Adrenal gland (tissue), 12 donors: ENCODE measurements around the gene LLGL2. TPM values are rescaled to one million over a fixed set of nuclear protein-coding genes. Genes with fewer than 3 reads are reported as not detected.

Source experiments
- DNase-seq, 7 donors: peaks; one replicate each; pipeline ENCODE4 v3.0.0-alpha.2; 2019 to 2020
- H3K27ac ChIP-seq, 5 donors: fragments of 200-600 bp; sonication (generic) in 4 of 5; 1 replicate in 3 of 5; 2 replicates in 2 of 5; pipeline versions ENCODE4 v1.5.1 to v1.8.0; 2016 to 2020; ENCODE audit warnings: mild to moderate bottlenecking in 1 of 5
- H3K27me3 ChIP-seq: fragments of 200-600 bp; 2 replicates; pipeline ENCODE4 v1.8.0; 2021
- H3K36me3 ChIP-seq, 2 donors: fragments of 200-600 bp; replicated peaks in 1 of 2; 1 replicate in 1 of 2; 2 replicates in 1 of 2; pipeline versions ENCODE4 v1.5.1 to v1.8.0; 2018 to 2022
- H3K4me1 ChIP-seq, 2 donors: fragments of 200-600 bp; replicated peaks in 1 of 2; 1 replicate in 1 of 2; 2 replicates in 1 of 2; pipeline versions ENCODE4 v1.5.1 to v1.8.0; 2018 to 2021
- H3K4me3 ChIP-seq, 4 donors: fragments of 200-600 bp; sonication (generic) in 3 of 4; one replicate each; pipeline ENCODE4 v1.5.1; 2016 to 2018
- H3K9me3 ChIP-seq, 3 donors: fragments of 200-600 bp; sonication (generic) in 1 of 3; replicated peaks in 1 of 3; 1 replicate in 2 of 3; 2 replicates in 1 of 3; pipeline versions ENCODE4 v1.5.1 to v1.8.0; 2016 to 2021
- POLR2A ChIP-seq, 2 donors: fragments of 450-650 bp; IDR thresholded peaks; one replicate each; pipeline ENCODE4 v1.6.1; 2017; ENCODE audit warnings: antibody characterized with exemption in 2 of 2, mild to moderate bottlenecking in 2 of 2, moderate library complexity in 1 of 2
- WGBS, 4 donors: extraction: QIAGEN DNeasy Blood & Tissue Kit in 2 of 4; methylation state at CpG; one replicate each; pipeline versions ENCODE4 v1.1.5 to v1.1.7; 2013 to 2017; 5-methylcytosine and 5-hydroxymethylcytosine counted together
- intact Hi-C, 2 donors: fragments of 100-400 bp; cut with DNase I; formaldehyde crosslinking; loops; one replicate each; pipeline versions ENCODE4 v1.14.1 to v1.15.0; 2022 to 2023
- polyA plus RNA-seq, 3 donors: library from polyadenylated mRNA; stranded (reverse); fragments of 200-250 nt in 2 of 3; fragments of 350-450 nt in 1 of 3; fragmentation: Illumina TruSeq in 1 of 3; extraction: RNeasy Lipid Tissue Mini Kit (QIAGEN cat#74804) in 1 of 3; gene quantifications; one replicate each; pipeline ENCODE4 v1.2.3, GENCODE V29; 2013 to 2014
- total RNA-seq, 9 donors: library from RNA; depleted of rRNA in 4 of 9; stranded (reverse); fragments of >200 nt in 4 of 9; fragments of 120-200 nt in 1 of 9; fragmentation: NEBNext Ultra II Directional in 1 of 9; extraction: Animal tissue kit (Norgen Biotek cat#: 25700) in 1 of 9; gene quantifications; one replicate each; pipeline versions ENCODE4 v1.1.0 to v1.2.4, GENCODE V29; 2013 to 2023
- TF ChIP-seq, protein P1 (sequence below), 6 experiments: fragments of 450-650 bp in 4 of 6; fragments of 200-600 bp in 2 of 6; sonication (generic) in 1 of 6; IDR thresholded peaks; 1 replicate in 5 of 6; 2 replicates in 1 of 6; pipeline versions ENCODE4 v1.5.1 to v1.8.0; 2016 to 2021; ENCODE audit warnings: antibody characterized with exemption in 6 of 6, mild to moderate bottlenecking in 2 of 6, moderate library complexity in 1 of 6
- donor health status: healthy with polysubstance abuse.
- donor health status: Bipolar disorder and iron deficiency.
- donor health status: DM: yes; HTN: yes; CAD: no.
- donor health status: DM: no; HTN: no; CAD: no.
- donor health status: DM: no; HTN: no; CAD: no.
- donor health status: DM: yes; HTN: yes; CAD: no.

The LLGL2 gene
- total and polyA plus RNA-seq, 12 donors, result 1.2 to 90.3 (median 23.8) TPM

DNA sequence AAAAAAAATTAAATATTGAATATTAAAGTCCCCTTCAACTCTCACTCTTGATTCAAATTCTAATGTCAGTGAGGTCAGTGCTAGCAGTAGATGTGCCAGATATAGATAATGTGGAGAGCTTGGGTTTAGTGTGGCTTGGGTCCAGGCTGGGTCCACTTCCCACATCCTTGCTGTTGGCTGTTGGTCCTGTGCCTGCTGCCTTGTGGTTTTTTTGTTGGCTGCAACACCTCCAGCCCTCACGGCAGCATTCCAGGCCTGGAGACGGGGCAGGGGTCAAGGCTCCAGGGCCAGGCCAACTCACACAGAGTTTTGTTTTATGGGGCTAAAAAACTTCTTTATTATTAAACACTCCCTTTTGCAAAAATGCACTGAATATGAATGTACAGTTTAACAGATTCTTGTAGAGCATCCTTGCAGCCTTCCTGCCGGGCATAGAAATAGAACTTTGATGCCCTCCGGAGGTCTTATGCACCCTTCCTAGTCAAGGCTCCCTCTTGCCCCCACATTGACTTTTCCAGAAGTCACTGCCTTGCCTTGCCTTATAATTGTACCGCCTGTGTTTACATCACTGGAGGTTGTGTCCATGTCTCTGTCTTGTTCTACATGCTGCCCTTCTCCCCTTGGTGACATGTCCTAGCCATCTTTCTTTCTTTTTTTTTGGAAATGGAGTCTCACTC, 36.6 kb downstream of the LLGL2 start:
- H3K4me1 ChIP-seq, result peaks cover 9% of the 10 kb centered on the region in 2 donors
- H3K27ac ChIP-seq, result no peak overlapping the region
- H3K4me3 ChIP-seq, result no peak overlapping the region
- WGBS, 4 donors, result 62 to 69% (median 65%) methylated on average over 5 of the region's 5 CpGs
- no peaks in the 10 kb centered on the region for H3K9me3 ChIP-seq
- no peaks in the 10 kb centered on the region for H3K36me3 ChIP-seq
- H3K27me3 ChIP-seq, result no peaks in the 10 kb centered on the region
- intact Hi-C loops, result no loop called here
- DNase-seq, result peak in 2 of 7 donors; percentile 27 to 49
- TF ChIP-seq, protein P1, sequence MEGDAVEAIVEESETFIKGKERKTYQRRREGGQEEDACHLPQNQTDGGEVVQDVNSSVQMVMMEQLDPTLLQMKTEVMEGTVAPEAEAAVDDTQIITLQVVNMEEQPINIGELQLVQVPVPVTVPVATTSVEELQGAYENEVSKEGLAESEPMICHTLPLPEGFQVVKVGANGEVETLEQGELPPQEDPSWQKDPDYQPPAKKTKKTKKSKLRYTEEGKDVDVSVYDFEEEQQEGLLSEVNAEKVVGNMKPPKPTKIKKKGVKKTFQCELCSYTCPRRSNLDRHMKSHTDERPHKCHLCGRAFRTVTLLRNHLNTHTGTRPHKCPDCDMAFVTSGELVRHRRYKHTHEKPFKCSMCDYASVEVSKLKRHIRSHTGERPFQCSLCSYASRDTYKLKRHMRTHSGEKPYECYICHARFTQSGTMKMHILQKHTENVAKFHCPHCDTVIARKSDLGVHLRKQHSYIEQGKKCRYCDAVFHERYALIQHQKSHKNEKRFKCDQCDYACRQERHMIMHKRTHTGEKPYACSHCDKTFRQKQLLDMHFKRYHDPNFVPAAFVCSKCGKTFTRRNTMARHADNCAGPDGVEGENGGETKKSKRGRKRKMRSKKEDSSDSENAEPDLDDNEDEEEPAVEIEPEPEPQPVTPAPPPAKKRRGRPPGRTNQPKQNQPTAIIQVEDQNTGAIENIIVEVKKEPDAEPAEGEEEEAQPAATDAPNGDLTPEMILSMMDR (IDR thresholded peaks at IDR 0.05), result no peak

DNA sequence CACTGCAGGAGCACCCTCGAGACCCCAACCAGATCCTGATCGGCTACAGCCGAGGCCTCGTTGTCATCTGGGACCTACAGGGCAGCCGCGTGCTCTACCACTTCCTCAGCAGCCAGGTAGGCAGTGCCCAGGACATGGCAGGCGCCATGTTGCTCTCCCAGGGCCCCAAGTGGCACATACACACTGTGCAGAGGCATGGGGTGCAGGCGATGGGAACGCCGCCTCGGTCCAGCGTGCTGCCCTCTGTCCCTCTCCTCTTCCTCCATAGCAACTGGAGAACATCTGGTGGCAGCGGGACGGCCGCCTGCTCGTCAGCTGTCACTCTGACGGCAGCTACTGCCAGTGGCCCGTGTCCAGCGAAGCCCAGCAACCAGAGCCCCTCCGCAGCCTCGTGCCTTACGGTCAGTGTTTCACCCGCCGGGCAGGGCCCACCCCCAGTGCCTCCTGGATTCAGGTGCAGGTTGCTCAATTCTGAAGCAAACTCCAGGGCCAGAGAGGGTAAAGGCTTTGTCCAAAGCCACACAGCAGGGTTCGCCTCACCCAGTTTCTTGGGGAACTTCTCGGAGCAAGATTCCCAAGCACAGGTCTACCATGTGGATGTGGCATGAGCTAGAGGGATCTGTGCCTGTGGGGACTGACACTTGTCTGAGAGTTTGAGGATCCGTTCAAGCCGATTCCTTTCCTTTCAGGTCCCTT, 37.7 kb downstream of the LLGL2 start:
- 94 to 100% (median 94%) methylated on average over 11 to 28 of the region's 28 CpGs for WGBS, 4 donors
- no peaks in the 10 kb centered on the region for H3K27me3 ChIP-seq
- no peak for TF ChIP-seq POLR2A (IDR thresholded peaks at IDR 0.05)
- TF ChIP-seq, protein P1 (IDR thresholded peaks at IDR 0.05), result no peak

DNA sequence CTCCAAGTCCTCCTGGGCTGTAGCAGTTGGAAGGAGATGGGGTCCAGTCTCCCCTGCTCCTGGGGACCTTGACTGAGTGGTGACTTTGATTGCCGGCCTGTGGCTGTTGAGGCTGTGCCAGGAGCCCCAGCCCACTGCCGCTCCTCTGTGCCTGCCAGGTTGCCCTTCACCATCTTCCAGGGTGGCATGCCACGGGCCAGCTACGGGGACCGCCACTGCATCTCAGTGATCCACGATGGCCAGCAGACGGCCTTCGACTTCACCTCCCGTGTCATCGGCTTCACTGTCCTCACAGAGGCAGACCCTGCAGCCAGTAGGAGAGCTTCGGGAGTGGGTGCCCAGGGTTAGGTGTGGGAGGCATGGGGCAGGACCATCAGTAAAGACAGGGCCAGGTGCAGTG, 38.7 kb downstream of the LLGL2 start:
- Histone ChIP-seq H3K4me3 (no peak overlapping the region), H3K36me3 (no peaks in the 10 kb centered on the region), H3K9me3 (no peaks in the 10 kb centered on the region), H3K27ac (no peak overlapping the region), H3K27me3 (no peaks in the 10 kb centered on the region), H3K4me1 (no peaks in the 10 kb centered on the region)
- DNase-seq, result no peak
- no peak for TF ChIP-seq POLR2A (IDR thresholded peaks at IDR 0.05)
- TF ChIP-seq, protein P1 (IDR thresholded peaks at IDR 0.05), result no peak
- WGBS, 4 donors, result 96 to 98% (median 97%) methylated on average over 8 to 11 of the region's 11 CpGs
- intact Hi-C loops, result no loop called here

More for the DNA sequence above, 37.7 kb downstream of the LLGL2 start:
- Histone ChIP-seq H3K4me1 (no peaks in the 10 kb centered on the region), H3K9me3 (no peaks in the 10 kb centered on the region), H3K4me3 (no peak overlapping the region), H3K27ac (no peak overlapping the region), H3K36me3 (no peaks in the 10 kb centered on the region)
- intact Hi-C loops, result no loop called here
- DNase-seq, result no peak

DNA sequence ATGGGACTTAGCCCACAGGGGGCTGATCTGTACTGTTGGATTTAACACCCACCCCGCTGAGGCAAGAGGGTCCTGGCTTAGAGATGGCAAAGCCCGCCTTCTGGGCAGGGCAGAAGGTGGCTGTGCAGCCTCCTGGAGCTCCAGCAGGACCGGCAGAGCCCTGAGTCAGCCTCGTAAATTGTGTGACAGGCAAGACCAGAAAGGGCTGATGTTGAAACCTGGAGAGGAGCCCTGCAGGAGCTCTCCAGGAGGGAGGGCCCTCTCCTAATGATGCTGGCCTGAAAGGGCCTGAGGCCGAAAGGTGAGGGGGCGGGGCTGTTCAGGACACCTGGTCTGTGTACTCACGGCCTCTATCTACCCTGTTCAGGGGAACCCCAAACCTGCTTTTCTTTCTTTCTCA, 39.6 kb downstream of the LLGL2 start:
- intact Hi-C loops, result no loop called here
- 78 to 85% (median 81%) methylated on average over 5 to 7 of the region's 7 CpGs for WGBS, 4 donors
- H3K36me3 ChIP-seq, result no peaks in the 10 kb centered on the region

More for the DNA sequence above, 39.6 kb downstream of the LLGL2 start:
- Histone ChIP-seq H3K9me3 (no peaks in the 10 kb centered on the region), H3K4me3 (no peak overlapping the region), H3K27me3 (no peaks in the 10 kb centered on the region), H3K27ac (no peak overlapping the region), H3K4me1 (no peaks in the 10 kb centered on the region)
- no peak for DNase-seq
- TF ChIP-seq, protein P1 (IDR thresholded peaks at IDR 0.05), result no peak
- TF ChIP-seq POLR2A (IDR thresholded peaks at IDR 0.05), result no peak
